OCI-LY7 (cell line): ENCODE results near the gene NEAT1. TPM values are rescaled to one million over a fixed set of nuclear protein-coding genes. Genes with fewer than 3 reads are reported as not detected.

Source experiments
- BruUV-seq: library from RNA; stranded (reverse); fragments of 400-500 nt; replicated peaks from 2 replicates; lab custom pipeline; 2021; lab: Mats Ljungman, UMichigan
- CTCF ChIA-PET: fragments of 300-600 bp; sonication (Branson Sonifier 250); formaldehyde crosslinking; loops from one replicate; lab custom pipeline; 2022; ENCODE audit warnings: antibody characterized with exemption; ENCODE audit not compliant: unreplicated experiment; lab: Charles Lee
- POLR2A ChIA-PET: fragments of 300-600 bp; sonication (Branson Sonifier 250); formaldehyde crosslinking; loops from one replicate; lab custom pipeline; 2022; ENCODE audit warnings: antibody characterized with exemption; lab: Charles Lee
- DNase-seq: peaks from one replicate; pipeline ENCODE4 v3.0.0-alpha.2; 2015; ENCODE audit warnings: low spot score
- H2AFZ ChIP-seq: fragments of 200-600 bp; sonication (generic), shearing (Covaris generic); 2 replicates; pipeline ENCODE4 v1.6.1; 2014; ENCODE audit warnings: mild to moderate bottlenecking, antibody characterized with exemption, low read length, moderate library complexity
- H3K27ac ChIP-seq: fragments of 200-600 bp; sonication (generic); 2 replicates; pipeline ENCODE4 v1.5.1; 2014; ENCODE audit warnings: mixed run types, low read depth, mild to moderate bottlenecking, moderate library complexity, low read length, inconsistent platforms; ENCODE audit not compliant: poor library complexity, severe bottlenecking
- H3K36me3 ChIP-seq: fragments of 200-600 bp; sonication (generic); 2 replicates; pipeline ENCODE4 v1.6.1; 2014; ENCODE audit warnings: mild to moderate bottlenecking, antibody characterized with exemption, low read length, moderate library complexity, mixed read lengths; ENCODE audit not compliant: insufficient read depth
- H3K4me1 ChIP-seq: fragments of 200-600 bp; sonication (generic); 2 replicates; pipeline ENCODE4 v1.5.1; 2014; ENCODE audit warnings: mild to moderate bottlenecking, low read length; ENCODE audit not compliant: insufficient read depth, poor library complexity, severe bottlenecking
- H3K4me2 ChIP-seq: fragments of 200-600 bp; sonication (generic); 2 replicates; pipeline ENCODE4 v1.6.1; 2014; ENCODE audit warnings: mild to moderate bottlenecking, low read length
- H3K4me3 ChIP-seq: fragments of 200-600 bp; sonication (generic); 2 replicates; pipeline ENCODE4 v1.5.1; 2014; ENCODE audit warnings: mild to moderate bottlenecking, low read depth, low read length; ENCODE audit not compliant: poor library complexity, severe bottlenecking
- H3K79me2 ChIP-seq: fragments of 200-600 bp; sonication (generic); 2 replicates; pipeline ENCODE4 v1.6.1; 2016; ENCODE audit warnings: low read depth, mild to moderate bottlenecking, low read length, moderate library complexity, mixed read lengths; ENCODE audit not compliant: insufficient read depth
- H3K9me2 ChIP-seq: fragments of 200-600 bp; sonication (generic); 2 replicates; pipeline ENCODE4 v1.6.1; 2016; ENCODE audit warnings: mild to moderate bottlenecking, low read length, mixed read lengths; ENCODE audit not compliant: insufficient read depth
- H3K9me3 ChIP-seq: fragments of 200-600 bp; sonication (generic); 2 replicates; pipeline ENCODE4 v1.6.1; 2014; ENCODE audit warnings: mild to moderate bottlenecking, mixed run types, low read length, mixed read lengths
- H4K20me1 ChIP-seq: fragments of 200-600 bp; sonication (generic); 2 replicates; pipeline ENCODE4 v1.6.1; 2014; ENCODE audit warnings: mild to moderate bottlenecking, antibody characterized with exemption, low read length, moderate library complexity, mixed read lengths; ENCODE audit not compliant: insufficient read depth
- EZH2phosphoT487 ChIP-seq: fragments of 200-600 bp; sonication (generic); IDR thresholded peaks from 2 replicates; pipeline ENCODE4 v1.6.1; 2018; ENCODE audit warnings: low read depth, borderline replicate concordance, mild to moderate bottlenecking, mixed run types, antibody characterized with exemption, low read length, moderate library complexity, mixed read lengths
- intact Hi-C: fragments of 100-400 bp; cut with micrococcal nuclease; formaldehyde crosslinking; loops from one replicate; pipeline ENCODE4 v1.10.0; 2022; ENCODE audit not compliant: unreplicated experiment
- total RNA-seq, 2 experiments: library from RNA; depleted of rRNA in 1 of 2; stranded (reverse); fragments of >200 nt in 1 of 2; shearing (Covaris generic) in 1 of 2; gene quantifications; 2 replicates each; pipeline ENCODE4 v1.2.3, GENCODE V29; 2014 to 2022
- TF ChIP-seq, protein P1 (sequence below): fragments of 200-600 bp; sonication (generic); conservative IDR thresholded peaks from 2 replicates; pipeline ENCODE4 v1.5.1; 2014; ENCODE audit warnings: mild to moderate bottlenecking, antibody characterized with exemption, low read length, moderate library complexity, mixed read lengths

Gene NEAT1
- total RNA-seq, 2 experiments from 2014 or later: 30.1 to 440 TPM

DNA sequence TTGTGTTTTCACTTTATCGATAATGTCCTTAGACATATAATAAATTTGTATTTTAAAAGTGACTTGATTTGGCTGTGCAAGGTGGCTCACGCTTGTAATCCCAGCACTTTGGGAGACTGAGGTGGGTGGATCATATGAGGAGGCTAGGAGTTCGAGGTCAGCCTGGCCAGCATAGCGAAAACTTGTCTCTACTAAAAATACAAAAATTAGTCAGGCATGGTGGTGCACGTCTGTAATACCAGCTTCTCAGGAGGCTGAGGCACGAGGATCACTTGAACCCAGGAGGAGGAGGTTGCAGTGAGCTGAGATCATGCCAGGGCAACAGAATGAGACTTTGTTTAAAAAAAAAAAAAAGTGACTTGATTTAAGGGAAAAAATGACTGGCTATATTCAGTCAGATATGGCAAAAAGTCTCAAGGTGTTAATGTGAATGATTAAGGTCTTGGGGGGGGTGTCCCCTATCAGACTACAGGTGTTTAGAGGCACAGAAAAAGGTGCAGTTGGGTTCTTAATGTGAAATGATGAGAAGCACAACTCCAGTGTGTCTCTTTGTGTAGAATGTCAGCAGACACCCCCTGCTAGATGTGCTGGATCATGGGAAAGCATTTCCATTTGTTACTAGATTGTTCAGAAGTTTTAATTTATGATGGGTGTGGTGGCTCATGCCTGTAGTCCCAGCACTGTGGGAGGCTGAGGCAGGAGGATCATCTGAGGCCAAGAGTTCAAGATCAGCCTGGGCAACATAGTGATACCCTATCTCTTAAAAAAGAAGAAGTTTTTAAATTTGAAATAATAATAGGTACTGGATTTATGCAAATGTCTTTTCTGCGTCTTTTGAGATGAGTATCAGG lies 17.0 kb downstream of the NEAT1 start:
- intact Hi-C loops: loop anchor here (2.0 kb wide), 2 partner anchors 17 to 23 kb away; no protein-coding TSS in a partner anchor
- TSS peak; percentile 6 for BruUV-seq
- ChIA-PET CTCF (no interaction called here), POLR2A (interaction anchor here (5.1 kb wide), 1 partner anchor 59 kb away, joined by 32 read pairs; the partner anchor contains the start of gene MALAT1)
- no peak for DNase-seq
- H4K20me1 ChIP-seq: no peaks in the 10 kb centered on the region
- peaks cover 25% of the 10 kb centered on the region for H3K36me3 ChIP-seq
- H2AFZ ChIP-seq: no peak overlapping the region
- peak overlapping the region; percentile 53 for H3K4me3 ChIP-seq
- H3K27ac ChIP-seq: peak overlapping the region; percentile 93
- H3K4me2 ChIP-seq: peak overlapping the region; percentile 74
- H3K4me1 ChIP-seq: peaks cover 85% of the 10 kb centered on the region
- no peak for TF ChIP-seq EZH2phosphoT487
- TF ChIP-seq, protein P1, sequence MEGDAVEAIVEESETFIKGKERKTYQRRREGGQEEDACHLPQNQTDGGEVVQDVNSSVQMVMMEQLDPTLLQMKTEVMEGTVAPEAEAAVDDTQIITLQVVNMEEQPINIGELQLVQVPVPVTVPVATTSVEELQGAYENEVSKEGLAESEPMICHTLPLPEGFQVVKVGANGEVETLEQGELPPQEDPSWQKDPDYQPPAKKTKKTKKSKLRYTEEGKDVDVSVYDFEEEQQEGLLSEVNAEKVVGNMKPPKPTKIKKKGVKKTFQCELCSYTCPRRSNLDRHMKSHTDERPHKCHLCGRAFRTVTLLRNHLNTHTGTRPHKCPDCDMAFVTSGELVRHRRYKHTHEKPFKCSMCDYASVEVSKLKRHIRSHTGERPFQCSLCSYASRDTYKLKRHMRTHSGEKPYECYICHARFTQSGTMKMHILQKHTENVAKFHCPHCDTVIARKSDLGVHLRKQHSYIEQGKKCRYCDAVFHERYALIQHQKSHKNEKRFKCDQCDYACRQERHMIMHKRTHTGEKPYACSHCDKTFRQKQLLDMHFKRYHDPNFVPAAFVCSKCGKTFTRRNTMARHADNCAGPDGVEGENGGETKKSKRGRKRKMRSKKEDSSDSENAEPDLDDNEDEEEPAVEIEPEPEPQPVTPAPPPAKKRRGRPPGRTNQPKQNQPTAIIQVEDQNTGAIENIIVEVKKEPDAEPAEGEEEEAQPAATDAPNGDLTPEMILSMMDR: no peak
- peaks cover 23% of the 10 kb centered on the region; the same call in 1 of the 2 replicates for H3K79me2 ChIP-seq
- no peaks in the 10 kb centered on the region for H3K9me3 ChIP-seq
- H3K9me2 ChIP-seq: no peaks in the 10 kb centered on the region

DNA sequence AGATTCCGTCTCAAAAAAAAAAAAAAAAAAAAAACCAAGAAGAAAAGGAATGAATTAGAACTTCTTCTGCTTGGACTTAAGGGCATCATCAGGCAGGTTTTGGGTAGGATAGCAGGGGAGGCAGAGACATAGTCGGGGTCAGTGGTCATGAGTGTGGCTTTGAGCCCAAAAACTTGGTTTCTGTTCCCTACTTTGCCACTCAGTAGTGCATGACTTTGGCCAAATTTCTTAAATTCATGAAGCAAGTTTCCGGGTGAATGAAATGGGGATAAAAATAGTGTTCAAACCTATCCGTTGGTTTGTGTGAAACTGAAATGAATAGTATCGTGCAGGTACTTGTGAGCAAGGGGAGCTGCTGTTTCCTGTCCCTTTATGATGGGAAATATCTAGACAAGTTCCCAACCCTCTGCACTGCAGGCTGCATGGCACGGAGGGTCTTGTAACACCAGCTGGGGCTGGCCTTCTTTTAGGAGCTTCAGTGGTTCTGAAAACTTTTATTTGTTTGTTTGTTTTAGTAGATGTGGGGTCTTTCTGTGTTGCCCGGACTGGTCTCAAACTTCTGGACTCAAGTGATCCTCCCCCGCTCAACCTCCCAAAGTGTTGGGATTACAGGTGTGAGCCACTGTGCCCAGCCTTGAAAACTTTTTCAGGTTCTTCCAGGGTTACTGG lies 18.4 kb downstream of the NEAT1 start:
- Histone ChIP-seq H3K9me2 (no peaks in the 10 kb centered on the region), H2AFZ (no peak overlapping the region), H3K27ac (peak overlapping the region; percentile 93), H3K36me3 (peaks cover 17% of the 10 kb centered on the region), H3K4me1 (peaks cover 85% of the 10 kb centered on the region), H3K4me2 (peak overlapping the region; percentile 74), H3K79me2 (peaks cover 23% of the 10 kb centered on the region; the same call in 1 of the 2 replicates), H4K20me1 (no peaks in the 10 kb centered on the region), H3K4me3 (peak overlapping the region; percentile 53), H3K9me3 (no peaks in the 10 kb centered on the region)
- peak; percentile 91 for DNase-seq
- intact Hi-C loops: loop anchor here (2.0 kb wide), 2 partner anchors 16 to 24 kb away; no protein-coding TSS in a partner anchor
- no TSS peak for BruUV-seq
- ChIA-PET CTCF (no interaction called here), POLR2A (interaction anchor here (5.1 kb wide), 1 partner anchor 57 kb away, joined by 32 read pairs; the partner anchor contains the start of gene MALAT1)
- no peak for TF ChIP-seq EZH2phosphoT487
- TF ChIP-seq, protein P1: no peak
